NOMO-1 (cell line): ENCODE measurements around the gene MRPL20.
"Not testable (repeated sequence)": the region's sequence is repeated elsewhere in the genome, so short reads cannot be mapped to it uniquely, and the experiment has no call there.

Experiments used
- DNase-seq, 2 experiments: peaks; one replicate each; lab custom pipeline; 2025; ENCODE audit not compliant: unreplicated experiment in 2 of 2; lab: John Stamatoyannopoulos, UW

The MRPL20 gene

GRCh38 chr1:1437904-1438376 lies 30.8 kb upstream of the MRPL20 start:
- peak in 1 of 2 experiments; percentile 21 for DNase-seq

- no peak for DNase-seq
These were observed 30.2 kb upstream of the MRPL20 start for GRCh38 chr1:1437033-1437903.

GRCh38 chr1:1436630-1437032 lies 29.5 kb upstream of the MRPL20 start:
- no peak for DNase-seq

GRCh38 chr1:1435911-1436629 lies 29.0 kb upstream of the MRPL20 start:
- DNase-seq, result no peak

GRCh38 chr1:1435106-1435903 lies 28.2 kb upstream of the MRPL20 start, which contains the start of gene VWA1:
Gene VWA1 (plus strand): TSS chr1:1435690. CDS start chr1:1435749, 59 bp downstream.
- peak; percentile 11 to 45 for DNase-seq

GRCh38 chr1:1434824-1435105 lies 27.7 kb upstream of the MRPL20 start:
- DNase-seq, result no peak

GRCh38 chr1:1434131-1434823 lies 27.2 kb upstream of the MRPL20 start:
- DNase-seq, result no peak

GRCh38 chr1:1433804-1434130 lies 26.7 kb upstream of the MRPL20 start:
- no peak for DNase-seq

- DNase-seq, result no peak
These were observed 26.1 kb upstream of the MRPL20 start for GRCh38 chr1:1432951-1433803.

- no peak for DNase-seq
These were observed 25.3 kb upstream of the MRPL20 start for GRCh38 chr1:1432274-1432950.

GRCh38 chr1:1431845-1432273 lies 24.8 kb upstream of the MRPL20 start:
- no peak for DNase-seq

GRCh38 chr1:1430992-1431844 lies 24.1 kb upstream of the MRPL20 start:
- no peak for DNase-seq

GRCh38 chr1:1430114-1430982 lies 23.3 kb upstream of the MRPL20 start:
- no peak for DNase-seq

GRCh38 chr1:1429671-1430073 lies 22.6 kb upstream of the MRPL20 start:
- DNase-seq, result no peak

GRCh38 chr1:1428967-1429366 lies 21.9 kb upstream of the MRPL20 start:
- not testable (repeated sequence) for DNase-seq

- no peak for DNase-seq
These were observed 21.1 kb upstream of the MRPL20 start for GRCh38 chr1:1428174-1428573.

GRCh38 chr1:1427820-1428148 lies 20.7 kb upstream of the MRPL20 start:
- DNase-seq, result no peak
